Activated CD4-positive, alpha-beta T cell treated with anti-CD3 and anti-CD28 coated beads, Interleukin-2, amount 10 ng/mL, durations not matched to agents 7 days and 5 days (primary cell): ENCODE data around the gene OR2T2. TPM values are rescaled to one million over a fixed set of nuclear protein-coding genes. Genes with fewer than 3 reads are reported as not detected.
A peak's percentile ranks its signal among the peaks of the same experiment; 100 is the strongest.
"Not testable (repeated sequence)": the region's sequence is repeated elsewhere in the genome, so short reads cannot be mapped to it uniquely, and the experiment has no call there.

Experiments
- CTCF ChIA-PET: fragments of 350-600 bp; sonication (Branson Sonifier 250); formaldehyde crosslinking; loops from one replicate; lab custom pipeline; 2021; ENCODE audit warnings: antibody characterized with exemption; lab: Charles Lee
- POLR2A ChIA-PET: fragments of 350-600 bp; sonication (Branson Sonifier 250); formaldehyde crosslinking; loops from one replicate; lab custom pipeline; 2021; ENCODE audit warnings: antibody characterized with exemption; lab: Charles Lee
- DNase-seq: peaks from one replicate; pipeline ENCODE4 v3.0.0-alpha.2; 2020
- H3K27ac Mint-ChIP-seq: one replicate; pipeline ENCODE4 v1.8.0; 2021; ENCODE audit warnings: mild to moderate bottlenecking, moderate library complexity, mixed read lengths
- H3K27me3 Mint-ChIP-seq: one replicate; pipeline ENCODE4 v1.8.0; 2021; ENCODE audit warnings: mixed read lengths
- H3K36me3 Mint-ChIP-seq: one replicate; pipeline ENCODE4 v1.8.0; 2021; ENCODE audit warnings: low read depth, mixed read lengths
- H3K4me1 Mint-ChIP-seq: one replicate; pipeline ENCODE4 v1.8.0; 2021; ENCODE audit warnings: mixed read lengths
- H3K4me3 Mint-ChIP-seq: one replicate; pipeline ENCODE4 v1.8.0; 2021; ENCODE audit warnings: mild to moderate bottlenecking, moderate library complexity, mixed read lengths
- H3K9me3 Mint-ChIP-seq: one replicate; pipeline ENCODE4 v1.8.0; 2021; ENCODE audit warnings: mixed read lengths
- total RNA-seq, 2 experiments: library from RNA; stranded (reverse); gene quantifications; one replicate each; pipeline ENCODE4 v1.2.3, GENCODE V29; 2021

OR2T2 gene
- total RNA-seq, 2 experiments from 2014 or later, result not detected

DNA sequence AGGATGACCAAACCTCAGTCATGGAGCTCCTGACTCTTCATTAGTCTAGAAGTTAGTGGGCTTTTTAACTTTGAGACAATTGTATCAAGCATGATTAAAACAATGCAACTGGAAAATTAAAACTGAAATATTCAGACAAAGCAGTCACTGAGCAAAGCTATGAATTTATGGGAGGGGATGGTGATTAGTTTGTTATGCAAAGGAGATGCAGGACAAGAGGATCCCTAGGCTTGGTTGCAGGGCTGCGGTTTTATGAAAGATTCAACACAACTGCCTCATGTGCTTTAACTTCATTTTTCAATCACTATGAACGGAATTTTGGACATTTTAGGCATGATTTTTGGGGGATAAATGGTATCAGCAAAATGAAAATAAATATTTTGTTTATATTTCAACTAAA lies 26.7 kb downstream of the OR2T2 start:
- H3K4me3 Mint-ChIP-seq, H3K27me3 Mint-ChIP-seq, CTCF ChIA-PET, H3K4me1 Mint-ChIP-seq, DNase-seq, H3K9me3 Mint-ChIP-seq, H3K36me3 Mint-ChIP-seq, POLR2A ChIA-PET, H3K27ac Mint-ChIP-seq: not testable (repeated sequence)

DNA sequence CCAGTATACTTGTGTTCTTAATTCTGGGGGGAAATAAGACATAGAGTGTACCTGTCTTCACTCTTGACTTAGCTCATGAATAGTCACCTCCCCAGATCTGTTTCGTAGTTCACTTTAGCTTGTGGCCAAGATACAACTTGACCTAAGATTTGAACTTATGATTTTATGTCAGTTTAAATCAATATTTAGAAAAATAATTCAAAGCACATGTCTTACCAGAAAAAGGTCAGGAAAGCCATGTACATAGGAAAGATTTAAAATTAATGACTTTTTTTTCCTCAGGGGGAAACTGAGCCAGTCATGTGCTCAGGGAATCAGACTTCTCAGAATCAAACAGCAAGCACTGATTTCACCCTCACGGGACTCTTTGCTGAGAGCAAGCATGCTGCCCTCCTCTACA lies 27.6 kb downstream of the OR2T2 start, which contains the start of gene OR2T3:
OR2T3 (plus strand) TSS at position 301 of the 400 bp plus-strand sequence; CDS start at position 301, 0 bp downstream.
- H3K27ac Mint-ChIP-seq, H3K4me3 Mint-ChIP-seq, H3K36me3 Mint-ChIP-seq, H3K27me3 Mint-ChIP-seq, H3K9me3 Mint-ChIP-seq, POLR2A ChIA-PET, DNase-seq, H3K4me1 Mint-ChIP-seq, CTCF ChIA-PET: not testable (repeated sequence)

DNA sequence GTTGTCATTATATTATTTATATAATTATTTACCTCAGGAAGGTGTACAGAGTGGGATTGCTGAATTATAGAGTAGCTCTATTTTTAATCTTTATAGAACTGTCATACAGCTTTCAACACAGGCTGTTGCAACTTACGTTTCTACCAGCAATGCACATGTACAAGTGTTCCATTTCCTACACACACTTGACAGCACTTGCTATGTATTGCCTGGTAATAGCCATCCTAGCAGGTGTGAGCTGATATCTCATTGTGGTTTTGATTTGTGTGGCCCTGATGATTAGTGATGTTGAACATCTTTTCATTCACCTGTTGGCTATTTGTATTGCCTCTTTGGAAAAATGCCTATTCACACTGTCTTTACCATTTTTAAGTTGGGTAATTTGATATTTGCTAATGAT lies 30.2 kb downstream of the OR2T2 start:
- H3K9me3 Mint-ChIP-seq, H3K36me3 Mint-ChIP-seq, CTCF ChIA-PET, POLR2A ChIA-PET, H3K27me3 Mint-ChIP-seq, H3K4me1 Mint-ChIP-seq, H3K4me3 Mint-ChIP-seq, H3K27ac Mint-ChIP-seq, DNase-seq: not testable (repeated sequence)

DNA sequence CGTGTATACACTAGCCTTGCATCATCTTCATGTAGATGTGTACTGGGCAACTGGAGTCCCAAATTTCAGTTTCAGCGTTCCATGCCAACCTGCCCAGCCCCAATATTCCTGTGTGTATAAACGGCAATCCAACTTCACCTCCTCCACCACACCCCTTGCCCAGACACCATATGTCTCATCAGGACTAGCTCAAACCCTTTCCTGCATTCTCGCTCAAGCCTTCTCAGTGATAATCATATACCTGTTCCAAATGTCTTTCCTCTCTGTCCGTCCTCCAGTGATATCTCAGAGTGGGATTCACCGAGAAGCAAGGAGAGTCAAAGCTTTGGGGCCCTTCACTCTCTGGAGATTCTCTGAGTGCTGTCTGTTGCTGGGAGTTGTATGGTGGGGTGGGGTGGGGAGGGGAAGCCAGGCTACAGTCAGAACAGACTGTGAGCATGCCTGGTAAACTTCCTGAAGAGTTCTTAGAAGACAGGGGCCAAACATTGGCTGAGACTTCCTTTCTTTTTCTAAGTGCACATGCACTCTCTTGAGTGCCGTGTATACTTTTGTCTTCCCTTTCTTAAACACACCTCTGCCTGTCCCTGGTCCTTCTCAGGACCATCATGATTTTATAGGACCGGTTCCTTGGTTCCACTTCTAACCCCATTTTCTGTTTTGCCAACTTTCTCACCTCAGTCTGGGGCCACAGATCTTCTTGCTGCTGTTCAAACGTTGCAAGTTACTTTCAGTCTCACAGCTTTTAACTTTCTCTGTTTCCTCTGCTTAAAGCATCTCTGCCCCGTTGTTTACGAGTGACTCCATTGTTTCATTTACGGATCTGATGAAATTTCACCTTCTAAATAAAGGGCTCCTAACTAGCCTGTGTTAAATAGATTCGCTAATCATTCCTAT lies 36.5 kb downstream of the OR2T2 start:
- Mint-ChIP-seq H3K4me3 (peak overlapping the region; percentile 75), H3K27ac (peak overlapping the region; percentile 94)
- H3K4me1 Mint-ChIP-seq, H3K27me3 Mint-ChIP-seq, H3K36me3 Mint-ChIP-seq, CTCF ChIA-PET, H3K9me3 Mint-ChIP-seq, POLR2A ChIA-PET: not testable (repeated sequence)
- peak; percentile 68 for DNase-seq

DNA sequence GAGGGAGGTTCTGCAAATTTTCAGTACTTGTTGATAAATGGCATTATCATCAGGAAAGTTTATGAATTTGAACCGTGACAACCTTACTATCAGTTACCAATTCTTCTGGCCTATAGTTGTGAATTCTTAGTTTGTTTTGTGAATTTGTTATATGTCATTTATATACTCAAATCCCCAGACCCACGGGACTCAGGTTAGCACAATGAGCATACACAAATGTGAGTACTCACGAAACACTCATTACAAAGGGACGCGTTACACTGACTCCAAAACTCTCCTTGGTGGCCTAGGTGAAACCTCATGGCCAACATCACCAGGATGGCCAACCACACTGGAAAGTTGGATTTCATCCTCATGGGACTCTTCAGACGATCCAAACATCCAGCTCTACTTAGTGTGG lies 42.9 kb downstream of the OR2T2 start, which contains the start of gene OR2T5:
OR2T5 (plus strand) TSS at position 301 of the 400 bp plus-strand sequence; CDS start at position 301, 0 bp downstream.
- H3K4me3 Mint-ChIP-seq, H3K4me1 Mint-ChIP-seq, H3K9me3 Mint-ChIP-seq, H3K36me3 Mint-ChIP-seq, CTCF ChIA-PET, POLR2A ChIA-PET, DNase-seq, H3K27ac Mint-ChIP-seq, H3K27me3 Mint-ChIP-seq: not testable (repeated sequence)

DNA sequence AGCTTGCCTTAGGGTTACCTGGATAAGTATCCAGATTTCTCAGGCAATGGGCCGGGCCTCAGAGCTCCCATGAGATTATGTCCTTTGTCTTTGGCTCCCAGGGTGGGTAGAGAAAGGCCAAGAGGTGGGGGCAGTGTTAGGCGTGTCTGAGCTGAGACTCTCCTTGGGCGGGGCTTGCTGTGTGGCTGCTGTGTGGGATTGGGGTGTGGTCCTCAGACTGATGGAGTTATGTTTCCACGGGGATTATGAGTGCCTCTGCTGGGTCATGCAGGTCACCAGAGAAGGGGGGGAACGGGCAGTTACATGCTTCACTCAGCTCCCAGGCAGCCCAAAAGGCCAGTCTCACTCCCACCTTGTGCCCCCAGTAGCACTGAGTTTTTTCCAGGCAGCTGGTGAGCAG lies 51.2 kb downstream of the OR2T2 start:
- POLR2A ChIA-PET, H3K4me3 Mint-ChIP-seq, H3K4me1 Mint-ChIP-seq, CTCF ChIA-PET, H3K27me3 Mint-ChIP-seq, DNase-seq, H3K27ac Mint-ChIP-seq, H3K36me3 Mint-ChIP-seq, H3K9me3 Mint-ChIP-seq: not testable (repeated sequence)

DNA sequence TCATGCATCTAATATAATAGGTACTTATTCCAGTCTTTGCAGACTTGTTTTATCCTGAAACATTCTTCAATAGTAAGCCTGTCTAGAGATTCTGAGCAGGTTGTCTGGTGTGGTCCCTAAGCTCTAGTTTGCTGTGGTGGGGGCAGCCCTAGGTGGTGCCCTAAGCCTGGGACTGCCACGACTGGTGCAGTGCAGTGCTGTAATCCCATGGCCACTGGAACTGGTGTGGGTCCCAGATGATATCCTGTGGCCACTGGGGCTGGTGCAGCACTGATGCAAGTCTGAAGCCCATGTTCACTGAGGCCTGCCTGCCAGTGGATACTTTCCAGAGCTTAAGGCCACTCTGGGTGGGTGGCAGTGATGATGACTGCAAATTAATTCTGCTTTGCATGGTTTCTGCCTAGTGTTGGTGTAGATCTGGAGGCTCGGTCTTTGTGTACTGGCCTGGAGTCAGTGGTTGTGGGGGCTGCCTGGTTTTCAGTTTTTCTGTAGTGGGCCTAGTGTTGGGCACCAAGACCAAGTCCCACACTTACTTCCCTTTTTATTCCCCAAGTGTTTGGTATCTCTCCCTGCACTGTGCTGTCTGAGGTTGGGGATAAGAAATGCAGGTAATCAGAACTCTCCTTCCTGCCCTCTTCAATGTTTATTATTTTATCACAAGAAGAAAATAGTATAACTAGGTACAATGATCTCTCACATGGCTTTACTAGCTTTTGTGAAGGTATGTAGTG lies 55.0 kb downstream of the OR2T2 start:
- H3K36me3 Mint-ChIP-seq, H3K4me3 Mint-ChIP-seq, H3K4me1 Mint-ChIP-seq, H3K27ac Mint-ChIP-seq, POLR2A ChIA-PET, H3K9me3 Mint-ChIP-seq, DNase-seq, CTCF ChIA-PET, H3K27me3 Mint-ChIP-seq: not testable (repeated sequence)

Other genes starting within 250 kb of the OR2T2 start
- gene OR2M3, start 248.4 kb upstream of the OR2T2 start, total RNA-seq, result not detected
- not detected for gene OR2M4, start 214.2 kb upstream of the OR2T2 start, total RNA-seq
- not detected for gene OR2T33, start 167.7 kb upstream of the OR2T2 start, total RNA-seq
- not detected for gene OR2T12, start 142.2 kb upstream of the OR2T2 start, total RNA-seq
- not detected for gene OR2M7, start 121.1 kb upstream of the OR2T2 start, total RNA-seq
- gene OR14C36, start 96.9 kb upstream of the OR2T2 start, total RNA-seq, result not detected
- gene OR2T4, start 84.0 kb upstream of the OR2T2 start, total RNA-seq, result not detected
- gene OR2T6, start 69.9 kb upstream of the OR2T2 start, total RNA-seq, result not detected
- gene OR2T1, start 42.6 kb upstream of the OR2T2 start, total RNA-seq, result not detected
- not detected for gene OR2T3, start 27.7 kb downstream of the OR2T2 start, total RNA-seq
- not detected for gene OR2T5, start 43.0 kb downstream of the OR2T2 start, total RNA-seq
- gene OR2G6, start 62.4 kb downstream of the OR2T2 start, total RNA-seq, result not detected
- not detected for gene OR2T29, start 117.1 kb downstream of the OR2T2 start, total RNA-seq
- gene OR2T34, start 129.1 kb downstream of the OR2T2 start, total RNA-seq, result not detected
- not detected for gene OR2T10, start 152.1 kb downstream of the OR2T2 start, total RNA-seq
- not detected for gene OR2T11, start 189.5 kb downstream of the OR2T2 start, total RNA-seq
- not detected for gene OR2T35, start 199.6 kb downstream of the OR2T2 start, total RNA-seq
- not detected for gene OR2T27, start 209.9 kb downstream of the OR2T2 start, total RNA-seq